ENCODE results near the gene LY6G6C.
"Not testable (repeated sequence)": the region's sequence is repeated elsewhere in the genome, so short reads cannot be mapped to it uniquely, and the experiment has no call there.

Gene LY6G6C

GRCh38 chr6:31711233-31711632 is 10.3 kb downstream of the LY6G6C start:
- no peak for DNase-seq (ENCODE audit: low read depth)
- H3K4me3 ChIP-seq (ENCODE audit: low read depth, low read length) = no peak overlapping the region
- TF ChIP-seq CTCF (IDR thresholded peaks at IDR 0.05; ENCODE audit: insufficient read depth, low read depth, low read length, missing control alignments) = no peak

GRCh38 chr6:31710523-31711219 is 10.9 kb downstream of the LY6G6C start:
- DNase-seq (ENCODE audit: low read depth) = no peak

GRCh38 chr6:31709157-31709556 is 12.4 kb downstream of the LY6G6C start:
- H3K4me3 ChIP-seq (ENCODE audit: low read depth, low read length); DNase-seq (ENCODE audit: low read depth): not testable (repeated sequence)

More at GRCh38 chr6:31710523-31711219, 10.9 kb downstream of the LY6G6C start:
- H3K4me3 ChIP-seq (ENCODE audit: low read depth, low read length) = no peak overlapping the region
- TF ChIP-seq CTCF (IDR thresholded peaks at IDR 0.05; ENCODE audit: insufficient read depth, low read depth, low read length, missing control alignments) = no peak

- DNase-seq (ENCODE audit: low read depth) = no peak
- H3K4me3 ChIP-seq (ENCODE audit: low read depth, low read length) = no peak overlapping the region
- TF ChIP-seq CTCF (IDR thresholded peaks at IDR 0.05; ENCODE audit: insufficient read depth, low read depth, low read length, missing control alignments) = no peak
Observed at GRCh38 chr6:31708224-31708623, 13.3 kb downstream of the LY6G6C start.

- no peak for TF ChIP-seq CTCF (IDR thresholded peaks at IDR 0.05; ENCODE audit: insufficient read depth, low read depth, low read length, missing control alignments)
Observed at GRCh38 chr6:31707701-31708100, 13.8 kb downstream of the LY6G6C start.

GRCh38 chr6:31706599-31706998 is 14.9 kb downstream of the LY6G6C start, which contains the start of gene LY6G6F:
Gene LY6G6F (plus strand): TSS chr6:31706866. CDS start chr6:31706907, 41 bp downstream.
- no peak for TF ChIP-seq CTCF (IDR thresholded peaks at IDR 0.05; ENCODE audit: insufficient read depth, low read depth, low read length, missing control alignments)
- DNase-seq (ENCODE audit: low read depth) = no peak
- no peak within 1 kb of the TSS for H3K4me3 ChIP-seq (ENCODE audit: low read depth, low read length)

More at GRCh38 chr6:31707701-31708100, 13.8 kb downstream of the LY6G6C start:
- no peak overlapping the region for H3K4me3 ChIP-seq (ENCODE audit: low read depth, low read length)
- DNase-seq (ENCODE audit: low read depth) = no peak

GRCh38 chr6:31705931-31706330 is 15.6 kb downstream of the LY6G6C start:
- DNase-seq (ENCODE audit: low read depth) = no peak
- no peak overlapping the region for H3K4me3 ChIP-seq (ENCODE audit: low read depth, low read length)
- no peak for TF ChIP-seq CTCF (IDR thresholded peaks at IDR 0.05; ENCODE audit: insufficient read depth, low read depth, low read length, missing control alignments)
